Esophagus muscularis mucosa (tissue), 4 donors: ENCODE results near the gene PPDPF. TPM values are rescaled to one million over a fixed set of nuclear protein-coding genes. Genes with fewer than 3 reads are reported as not detected.
"Not testable (repeated sequence)": the region's sequence is repeated elsewhere in the genome, so short reads cannot be mapped to it uniquely, and the experiment has no call there.

Source experiments
- DNase-seq: peaks from one replicate; pipeline ENCODE4 v3.0.0-alpha.2; 2017; ENCODE audit errors: extremely low spot score
- H3K27ac ChIP-seq, 4 donors: fragments of 200-600 bp; sonication (generic); replicated peaks in 1 of 4; 1 replicate in 3 of 4; 2 replicates in 1 of 4; pipeline ENCODE4 v1.5.1; 2016 to 2019; ENCODE audit warnings: mild to moderate bottlenecking in 1 of 4
- H3K27me3 ChIP-seq, 4 donors: fragments of 200-600 bp; sonication (generic); one replicate each; pipeline versions ENCODE4 v1.5.1 to v1.6.0; 2016 to 2019
- H3K36me3 ChIP-seq, 4 donors: fragments of 200-600 bp; sonication (generic); one replicate each; pipeline ENCODE4 v1.5.1; 2016 to 2019
- H3K4me1 ChIP-seq, 4 donors: fragments of 200-600 bp; sonication (generic); one replicate each; pipeline ENCODE4 v1.5.1; 2016 to 2019
- H3K4me3 ChIP-seq, 4 donors: fragments of 200-600 bp; sonication (generic); 1 replicate in 2 of 4; 2 replicates in 2 of 4; pipeline ENCODE4 v1.5.1; 2016 to 2019; ENCODE audit warnings: mild to moderate bottlenecking in 4 of 4, moderate library complexity in 1 of 4
- H3K9me3 ChIP-seq, 4 donors: fragments of 200-600 bp; sonication (generic); 1 replicate in 3 of 4; 2 replicates in 1 of 4; pipeline ENCODE4 v1.5.1; 2016 to 2019
- CTCF ChIP-seq, 3 experiments: fragments of 200-600 bp in 2 of 3; fragments of 450-650 bp in 1 of 3; sonication (generic) in 2 of 3; IDR thresholded peaks; one replicate each; pipeline ENCODE4 v1.5.1; 2017 to 2019; ENCODE audit warnings: antibody characterized with exemption in 3 of 3, mild to moderate bottlenecking in 2 of 3, moderate library complexity in 1 of 3
- EP300 ChIP-seq: sonication (generic); formaldehyde crosslinking; IDR thresholded peaks from one replicate; pipeline ENCODE4 v1.6.1; 2017; ENCODE audit warnings: antibody characterized with exemption
- POLR2A ChIP-seq: fragments of 450-650 bp; IDR thresholded peaks from one replicate; pipeline ENCODE4 v1.6.1; 2017; ENCODE audit warnings: antibody characterized with exemption, moderate library complexity, mild to moderate bottlenecking, low read depth
- POLR2AphosphoS5 ChIP-seq, 2 donors: sonication (generic); formaldehyde crosslinking; IDR thresholded peaks; one replicate each; pipeline ENCODE4 v1.6.1; 2017; ENCODE audit warnings: antibody characterized with exemption in 2 of 2
- WGBS: methylation state at CpG from one replicate; pipeline ENCODE4 v1.1.5; 2018; 5-methylcytosine and 5-hydroxymethylcytosine counted together
- intact Hi-C: fragments of 100-400 bp; cut with DNase I; formaldehyde crosslinking; loops from one replicate; pipeline ENCODE4 v1.15.1; 2023
- total RNA-seq, 4 donors: library from RNA; depleted of rRNA; stranded (reverse); fragments of >200 nt; gene quantifications; one replicate each; pipeline versions ENCODE4 v1.1.0 to v1.2.1, GENCODE V29; 2016

The PPDPF gene
- total RNA-seq, 4 donors from 2014 or later = 150 to 291 (median 270) TPM

GRCh38 chr20:63568170-63568981, 47.8 kb downstream of the PPDPF start:
- TF ChIP-seq EP300 = no peak
- no peak for TF ChIP-seq CTCF (IDR thresholded peaks at IDR 0.05)
- TF ChIP-seq POLR2AphosphoS5 (IDR thresholded peaks at IDR 0.05) = no peak
- TF ChIP-seq POLR2A = no peak
- no peaks in the 10 kb centered on the region for H3K27me3 ChIP-seq
- no peak overlapping the region for H3K27ac ChIP-seq
- no peaks in the 10 kb centered on the region for H3K9me3 ChIP-seq
- no peak for DNase-seq
- peaks cover 0 to 67% (median 55%) of the 10 kb centered on the region in 4 donors for H3K36me3 ChIP-seq
- WGBS = 66% methylated on average over 12 of the region's 43 CpGs
- intact Hi-C loops = no loop called here
- H3K4me1 ChIP-seq = peaks cover 10 to 21% (median 16%) of the 10 kb centered on the region in 4 donors
- peak overlapping the region in 1 of 4 donors; percentile 23 for H3K4me3 ChIP-seq

- no peak for DNase-seq
- WGBS = 88% methylated on average over 10 of the region's 46 CpGs
- H3K36me3 ChIP-seq = peaks cover 0 to 58% (median 46%) of the 10 kb centered on the region in 4 donors
- intact Hi-C loops = no loop called here
- H3K4me1 ChIP-seq = peaks cover 14 to 27% (median 20%) of the 10 kb centered on the region in 4 donors
- TF ChIP-seq POLR2AphosphoS5 (IDR thresholded peaks at IDR 0.05) (no peak), CTCF (IDR thresholded peaks at IDR 0.05) (no peak), POLR2A (no peak), EP300 (no peak)
- no peak overlapping the region for H3K27ac ChIP-seq
- no peaks in the 10 kb centered on the region for H3K9me3 ChIP-seq
- H3K4me3 ChIP-seq = no peak overlapping the region
- H3K27me3 ChIP-seq = no peaks in the 10 kb centered on the region
These were observed 48.7 kb downstream of the PPDPF start for GRCh38 chr20:63568986-63569949.

- peaks cover 25 to 38% (median 27%) of the 10 kb centered on the region in 4 donors for H3K4me1 ChIP-seq
- H3K27ac ChIP-seq = no peak overlapping the region
- intact Hi-C loops = loop anchor here (5.0 kb wide), 1 partner anchor 57 kb away; the partner anchor contains the start of gene GMEB2
- H3K9me3 ChIP-seq = no peaks in the 10 kb centered on the region
- DNase-seq = no peak
- H3K4me3 ChIP-seq = no peak overlapping the region
- H3K27me3 ChIP-seq = no peaks in the 10 kb centered on the region
- 97% methylated on average over 14 of the region's 28 CpGs for WGBS
- no peak for TF ChIP-seq POLR2A
- TF ChIP-seq CTCF (IDR thresholded peaks at IDR 0.05) = no peak
- TF ChIP-seq EP300 = no peak
- no peak for TF ChIP-seq POLR2AphosphoS5 (IDR thresholded peaks at IDR 0.05)
- H3K36me3 ChIP-seq = peaks cover 0 to 46% (median 34%) of the 10 kb centered on the region in 4 donors
These were observed 49.9 kb downstream of the PPDPF start for GRCh38 chr20:63570281-63571086.

- intact Hi-C loops = loop anchor here (5.0 kb wide), 1 partner anchor 56 kb away; the partner anchor contains the start of gene GMEB2
- Histone ChIP-seq H3K4me1 (peaks cover 25 to 43% (median 27%) of the 10 kb centered on the region in 4 donors), H3K36me3 (peaks cover 0 to 40% (median 28%) of the 10 kb centered on the region in 4 donors)
- H3K9me3 ChIP-seq, H3K27ac ChIP-seq, DNase-seq, H3K4me3 ChIP-seq, H3K27me3 ChIP-seq: not testable (repeated sequence)
- whole genome bisulfite sequencing = 86% methylated on average over 5 of the region's 11 CpGs
These were observed 50.5 kb downstream of the PPDPF start for GRCh38 chr20:63571087-63571478.

Other genes with a start within 250 kb of the PPDPF start
- 10 to 100 TPM; 35.8 to 50.9 (median 39.5) TPM for gene ARFGAP1, start 248.0 kb upstream of the PPDPF start, total RNA-seq
- gene COL20A1, start 227.6 kb upstream of the PPDPF start, total RNA-seq = under 1 TPM in 1 of 4 donors, not detected in 3; 0.32 TPM
- gene CHRNA4, start 159.4 kb upstream of the PPDPF start, total RNA-seq = not detected
- gene KCNQ2, start 48.1 kb upstream of the PPDPF start, total RNA-seq = 1 to 10 TPM in 1 of 4 donors, under 1 TPM in 2, not detected in 1; 0.11 to 1.6 (median 0.50) TPM
- gene EEF1A2, start 21.7 kb upstream of the PPDPF start, total RNA-seq = 10 to 100 TPM in 1 of 4 donors, 1 to 10 TPM in 3; 1.7 to 17.8 (median 7.4) TPM
- 1 to 10 TPM in 1 of 4 donors, under 1 TPM in 3; 0.06 to 1.2 (median 0.23) TPM for gene PTK6, start 16.6 kb downstream of the PPDPF start, total RNA-seq
- gene SRMS, start 27.0 kb downstream of the PPDPF start, total RNA-seq = not detected
- under 1 TPM; 0.23 to 0.83 (median 0.44) TPM for gene FNDC11, start 33.4 kb downstream of the PPDPF start, total RNA-seq
- 10 to 100 TPM; 19.5 to 36.9 (median 30.3) TPM for gene HELZ2, start 53.5 kb downstream of the PPDPF start, total RNA-seq
- 10 to 100 TPM; 11.1 to 19.1 (median 14.0) TPM for gene GMEB2, start 106.3 kb downstream of the PPDPF start, total RNA-seq
- gene STMN3, start 132.7 kb downstream of the PPDPF start, total RNA-seq = 10 to 100 TPM; 13.3 to 47.4 (median 28.9) TPM
- 10 to 100 TPM in 2 of 4 donors, 1 to 10 TPM in 2; 8.4 to 13.4 (median 9.6) TPM for gene RTEL1, start 137.5 kb downstream of the PPDPF start, total RNA-seq
- 10 to 100 TPM in 3 of 4 donors, 1 to 10 TPM in 1; 5.0 to 67.8 (median 26.5) TPM for gene TNFRSF6B, start 175.9 kb downstream of the PPDPF start, total RNA-seq
- gene ARFRP1, start 187.2 kb downstream of the PPDPF start, total RNA-seq = 10 to 100 TPM; 34.1 to 46.5 (median 44.6) TPM
- gene ZGPAT, start 187.3 kb downstream of the PPDPF start, total RNA-seq = 10 to 100 TPM; 22.5 to 38.9 (median 28.6) TPM
- gene LIME1, start 215.9 kb downstream of the PPDPF start, total RNA-seq = 10 to 100 TPM in 2 of 4 donors, 1 to 10 TPM in 2; 9.4 to 15.4 (median 10.9) TPM
- gene SLC2A4RG, start 219.0 kb downstream of the PPDPF start, total RNA-seq = 10 to 100 TPM; 41.4 to 67.1 (median 52.7) TPM